Stomach (tissue), 9 donors: ENCODE measurements around the gene CWC22. TPM values are rescaled to one million over a fixed set of nuclear protein-coding genes. Genes with fewer than 3 reads are reported as not detected.
"Not testable (repeated sequence)": the region's sequence is repeated elsewhere in the genome, so short reads cannot be mapped to it uniquely, and the experiment has no call there.

Source experiments
- DNase-seq, 2 donors: peaks; one replicate each; pipeline versions ENCODE4 v3.0.0 to v3.0.0-alpha.2; 2013 to 2019
- H3K27ac ChIP-seq, 5 donors: fragments of 200-600 bp in 4 of 5; sonication (generic) in 4 of 5; one replicate each; pipeline ENCODE4 v1.5.1; 2013 to 2019; ENCODE audit warnings: mild to moderate bottlenecking in 1 of 5, moderate library complexity in 1 of 5
- H3K27me3 ChIP-seq, 3 donors: fragments of 200-600 bp; sonication (generic); one replicate each; pipeline ENCODE4 v1.5.1; 2017 to 2019; ENCODE audit warnings: mixed run types in 1 of 3
- H3K36me3 ChIP-seq, 4 donors: fragments of 200-600 bp; sonication (generic); 1 replicate in 3 of 4; 2 replicates in 1 of 4; pipeline ENCODE4 v1.5.1; 2016 to 2019
- H3K4me1 ChIP-seq, 4 donors: fragments of 200-600 bp; sonication (generic); one replicate each; pipeline ENCODE4 v1.5.1; 2016 to 2019
- H3K4me3 ChIP-seq, 4 donors: fragments of 200-600 bp; sonication (generic) in 3 of 4; one replicate each; pipeline ENCODE4 v1.5.1; 2016 to 2019; ENCODE audit warnings: mild to moderate bottlenecking in 1 of 4
- H3K9me3 ChIP-seq, 4 donors: fragments of 200-600 bp; sonication (generic); one replicate each; pipeline ENCODE4 v1.5.1; 2016 to 2019
- EP300 ChIP-seq: sonication (generic); formaldehyde crosslinking; IDR thresholded peaks from one replicate; pipeline ENCODE4 v1.6.1; 2017; ENCODE audit warnings: antibody characterized with exemption
- POLR2A ChIP-seq, 4 donors: fragments of 450-650 bp; IDR thresholded peaks; one replicate each; pipeline ENCODE4 v1.6.1; 2016; ENCODE audit warnings: antibody characterized with exemption in 4 of 4, control low read depth in 2 of 4, mild to moderate bottlenecking in 1 of 4, moderate library complexity in 1 of 4
- POLR2AphosphoS5 ChIP-seq, 3 donors: sonication (generic); formaldehyde crosslinking; IDR thresholded peaks; one replicate each; pipeline ENCODE4 v1.6.1; 2016; ENCODE audit warnings: antibody characterized with exemption in 3 of 3
- WGBS, 5 donors: extraction: QIAGEN DNeasy Blood & Tissue Kit in 3 of 5; methylation state at CpG; one replicate each; pipeline versions ENCODE4 v1.1.5 to v1.1.7; 2013 to 2018; 5-methylcytosine and 5-hydroxymethylcytosine counted together
- intact Hi-C: fragments of 100-400 bp; cut with DNase I; formaldehyde crosslinking; loops from one replicate; pipeline ENCODE4 v1.15.1; 2023; ENCODE audit warnings: low total_unique reads
- polyA plus RNA-seq, 3 donors: library from polyadenylated mRNA; stranded (reverse); fragments of 200-250 nt; gene quantifications; one replicate each; pipeline ENCODE4 v1.2.3, GENCODE V29; 2013
- total RNA-seq, 5 donors: library from RNA; depleted of rRNA; stranded (reverse); fragments of >200 nt; gene quantifications; one replicate each; pipeline versions ENCODE4 v1.1.0 to v1.2.3, GENCODE V29; 2014 to 2016
- TF ChIP-seq, protein P1 (sequence below), 7 experiments: fragments of 450-650 bp in 4 of 7; fragments of 200-600 bp in 3 of 7; sonication (generic) in 3 of 7; IDR thresholded peaks; one replicate each; pipeline ENCODE4 v1.5.1; 2016 to 2019; ENCODE audit warnings: antibody characterized with exemption in 7 of 7, control low read depth in 2 of 7, mild to moderate bottlenecking in 1 of 7
- donor health status: healthy with polysubstance abuse.
- donor health status: Bipolar disorder and iron deficiency.
- donor health status: healthy.

The CWC22 gene
- total and polyA plus RNA-seq, 8 donors, result 2.9 to 24.0 (median 12.1) TPM

GRCh38 chr2:180010701-180011100 is 3.6 kb upstream of the CWC22 start:
- Histone ChIP-seq H3K4me3 (no peak overlapping the region), H3K27ac (no peak overlapping the region), H3K9me3 (no peaks in the 10 kb centered on the region), H3K4me1 (peaks cover 5 to 13% (median 9%) of the 10 kb centered on the region in 4 donors), H3K27me3 (no peaks in the 10 kb centered on the region), H3K36me3 (no peaks in the 10 kb centered on the region)
- intact Hi-C loops, result no loop called here
- TF ChIP-seq, protein P1, sequence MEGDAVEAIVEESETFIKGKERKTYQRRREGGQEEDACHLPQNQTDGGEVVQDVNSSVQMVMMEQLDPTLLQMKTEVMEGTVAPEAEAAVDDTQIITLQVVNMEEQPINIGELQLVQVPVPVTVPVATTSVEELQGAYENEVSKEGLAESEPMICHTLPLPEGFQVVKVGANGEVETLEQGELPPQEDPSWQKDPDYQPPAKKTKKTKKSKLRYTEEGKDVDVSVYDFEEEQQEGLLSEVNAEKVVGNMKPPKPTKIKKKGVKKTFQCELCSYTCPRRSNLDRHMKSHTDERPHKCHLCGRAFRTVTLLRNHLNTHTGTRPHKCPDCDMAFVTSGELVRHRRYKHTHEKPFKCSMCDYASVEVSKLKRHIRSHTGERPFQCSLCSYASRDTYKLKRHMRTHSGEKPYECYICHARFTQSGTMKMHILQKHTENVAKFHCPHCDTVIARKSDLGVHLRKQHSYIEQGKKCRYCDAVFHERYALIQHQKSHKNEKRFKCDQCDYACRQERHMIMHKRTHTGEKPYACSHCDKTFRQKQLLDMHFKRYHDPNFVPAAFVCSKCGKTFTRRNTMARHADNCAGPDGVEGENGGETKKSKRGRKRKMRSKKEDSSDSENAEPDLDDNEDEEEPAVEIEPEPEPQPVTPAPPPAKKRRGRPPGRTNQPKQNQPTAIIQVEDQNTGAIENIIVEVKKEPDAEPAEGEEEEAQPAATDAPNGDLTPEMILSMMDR (IDR thresholded peaks at IDR 0.05), result no peak
- TF ChIP-seq EP300 (no peak), POLR2A (IDR thresholded peaks at IDR 0.05) (no peak), POLR2AphosphoS5 (IDR thresholded peaks at IDR 0.05) (no peak)
- no peak for DNase-seq
- 67 to 75% (median 72%) methylated on average over 2 of the region's 2 CpGs for WGBS, 5 donors

DNA sequence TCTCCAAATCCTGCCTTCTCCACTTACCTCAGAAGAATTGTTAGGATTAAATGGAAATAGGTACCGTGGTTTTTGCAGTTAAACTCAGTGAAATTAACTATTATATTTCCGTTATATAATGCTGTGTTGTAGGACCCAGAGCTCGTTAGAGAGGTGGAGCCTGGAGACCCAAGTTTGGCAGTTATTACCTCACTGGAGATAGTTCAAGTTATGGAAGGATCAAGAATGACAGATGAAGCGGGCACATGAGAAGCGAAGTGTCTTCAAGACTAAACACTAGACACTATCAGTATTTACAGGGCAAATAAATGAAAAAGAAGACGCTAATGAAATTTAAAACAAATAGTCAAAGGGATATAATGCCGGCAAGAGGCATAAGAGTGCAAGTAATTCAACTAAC is 866 bp downstream of the CWC22 start:
- TF ChIP-seq POLR2A (IDR thresholded peaks at IDR 0.05) (no peak), POLR2AphosphoS5 (IDR thresholded peaks at IDR 0.05) (no peak)
- peak in 1 of 2 donors; percentile 12 for DNase-seq
- H3K4me1 ChIP-seq, result peaks cover 7 to 54% (median 32%) of the 10 kb centered on the region in 4 donors
- H3K27me3 ChIP-seq, result no peaks in the 10 kb centered on the region
- no peaks in the 10 kb centered on the region for H3K9me3 ChIP-seq
- H3K36me3 ChIP-seq, result no peaks in the 10 kb centered on the region
- intact Hi-C loops, result no loop called here
- H3K4me3 ChIP-seq, result peak overlapping the region; percentile 71 to 97 (median 90)
- WGBS, 5 donors, result 5 to 7% (median 6%) methylated on average over 7 of the region's 7 CpGs
- H3K27ac ChIP-seq, result peak overlapping the region in 4 of 5 donors; percentile 94 to 97 (median 96)

DNA sequence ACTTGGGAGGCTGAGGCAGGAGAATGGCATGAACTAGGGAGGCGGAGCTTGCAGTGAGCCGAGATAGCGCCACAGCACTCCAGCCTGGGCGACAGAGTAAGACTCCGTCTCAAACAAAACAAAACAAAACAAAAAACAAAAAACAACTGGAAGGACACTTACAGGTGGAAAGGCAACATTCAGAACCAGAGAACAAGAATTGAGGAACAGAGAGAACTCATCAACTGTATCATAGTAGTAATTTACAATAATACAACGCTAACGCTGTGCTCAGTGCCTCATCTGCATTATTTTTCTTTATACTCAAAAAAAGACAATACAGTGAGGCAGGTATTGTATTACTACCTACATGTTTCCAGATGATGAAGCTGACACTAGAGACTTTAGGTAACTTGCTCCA is 1.6 kb downstream of the CWC22 start:
- intact Hi-C loops, H3K27me3 ChIP-seq, H3K9me3 ChIP-seq, H3K36me3 ChIP-seq, DNase-seq, H3K27ac ChIP-seq: not testable (repeated sequence)
- Histone ChIP-seq H3K4me3 (peak overlapping the region in 1 of 4 donors; percentile 92), H3K4me1 (peaks cover 7 to 61% (median 33%) of the 10 kb centered on the region in 4 donors)
- WGBS, 5 donors, result 95 to 97% (median 96%) methylated on average over 7 of the region's 7 CpGs

DNA sequence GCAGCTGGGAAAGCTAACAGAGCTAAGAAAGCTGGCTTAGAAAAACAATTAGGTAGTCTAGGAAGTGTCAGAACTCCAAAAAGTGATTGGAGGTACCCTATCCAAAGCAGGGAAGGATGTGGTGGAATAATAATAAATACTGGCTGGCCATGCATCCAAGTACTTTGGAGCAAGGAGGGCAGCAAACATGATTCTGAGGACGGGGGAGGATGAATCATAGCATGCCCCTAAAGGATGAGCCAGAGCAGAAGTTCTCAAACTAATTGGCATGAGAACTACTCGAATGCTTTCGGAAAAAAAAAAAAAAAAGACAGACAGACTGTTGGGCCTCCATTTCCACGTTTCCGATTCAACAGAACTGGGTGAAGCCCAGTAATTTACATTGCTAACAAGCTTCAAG is 2.4 kb downstream of the CWC22 start:
- Histone ChIP-seq H3K27me3 (no peaks in the 10 kb centered on the region), H3K27ac (no peak overlapping the region), H3K9me3 (no peaks in the 10 kb centered on the region), H3K4me1 (peaks cover 7 to 68% (median 35%) of the 10 kb centered on the region in 4 donors), H3K36me3 (no peaks in the 10 kb centered on the region), H3K4me3 (no peak overlapping the region)
- DNase-seq, result no peak
- intact Hi-C loops, result no loop called here
- 86 to 97% (median 94%) methylated on average over 5 of the region's 5 CpGs for WGBS, 5 donors
- TF ChIP-seq, protein P1 (IDR thresholded peaks at IDR 0.05), result no peak
- TF ChIP-seq POLR2A (IDR thresholded peaks at IDR 0.05), result no peak
- no peak for TF ChIP-seq EP300
- no peak for TF ChIP-seq POLR2AphosphoS5 (IDR thresholded peaks at IDR 0.05)

GRCh38 chr2:180003559-180003958 is 3.5 kb downstream of the CWC22 start:
- Histone ChIP-seq H3K4me1 (peaks cover 7 to 75% (median 35%) of the 10 kb centered on the region in 4 donors), H3K9me3 (no peaks in the 10 kb centered on the region), H3K27ac (no peak overlapping the region), H3K36me3 (no peaks in the 10 kb centered on the region), H3K4me3 (no peak overlapping the region), H3K27me3 (no peaks in the 10 kb centered on the region)
- peak in 1 of 2 donors; percentile 6 for DNase-seq
- intact Hi-C loops, result no loop called here
- no peak for TF ChIP-seq EP300
- TF ChIP-seq, protein P1 (IDR thresholded peaks at IDR 0.05), result no peak
- TF ChIP-seq POLR2AphosphoS5 (IDR thresholded peaks at IDR 0.05), result no peak
- TF ChIP-seq POLR2A (IDR thresholded peaks at IDR 0.05), result no peak
- 57 to 79% (median 74%) methylated on average over 2 of the region's 2 CpGs for WGBS, 5 donors
